HG02623 (cell line): ENCODE measurements around the gene PPFIBP1.
"Not testable (repeated sequence)": the region's sequence is repeated elsewhere in the genome, so short reads cannot be mapped to it uniquely, and the experiment has no call there.

Experiments used
- ATAC-seq: cut with Tn5 transposase; IDR thresholded peaks from one replicate; pipeline ENCODE4 v1.9.1; 2021; ENCODE audit warnings: moderate library complexity; ENCODE audit not compliant: unreplicated experiment

Gene PPFIBP1

GRCh38 chr12:27561535-27562350 is 37.7 kb downstream of the PPFIBP1 start:
- no peak for ATAC-seq

- ATAC-seq = no peak
Observed at GRCh38 chr12:27564612-27565213, 40.7 kb downstream of the PPFIBP1 start.

- ATAC-seq = no peak
Observed at GRCh38 chr12:27566159-27566558, 42.2 kb downstream of the PPFIBP1 start.

GRCh38 chr12:27566626-27567025 is 42.6 kb downstream of the PPFIBP1 start:
- ATAC-seq = no peak

- no peak for ATAC-seq
Observed at GRCh38 chr12:27571463-27571862, 47.5 kb downstream of the PPFIBP1 start.

- no peak for ATAC-seq
Observed at GRCh38 chr12:27572486-27573255, 48.7 kb downstream of the PPFIBP1 start.

GRCh38 chr12:27573972-27574371 is 50.0 kb downstream of the PPFIBP1 start:
- no peak for ATAC-seq

- ATAC-seq = no peak
Observed at GRCh38 chr12:27575090-27575761, 51.2 kb downstream of the PPFIBP1 start.

- no peak for ATAC-seq
Observed at GRCh38 chr12:27575762-27576118, 51.7 kb downstream of the PPFIBP1 start.

GRCh38 chr12:27576667-27577347 is 52.8 kb downstream of the PPFIBP1 start:
- ATAC-seq = peak; percentile 47

GRCh38 chr12:27577688-27578087 is 53.7 kb downstream of the PPFIBP1 start:
- no peak for ATAC-seq

- ATAC-seq = no peak
Observed at GRCh38 chr12:27578689-27579372, 54.8 kb downstream of the PPFIBP1 start.

- ATAC-seq = no peak
Observed at GRCh38 chr12:27580561-27581330, 56.7 kb downstream of the PPFIBP1 start.

- ATAC-seq = not testable (repeated sequence)
Observed at GRCh38 chr12:27581331-27581671, 57.3 kb downstream of the PPFIBP1 start.

- not testable (repeated sequence) for ATAC-seq
Observed at GRCh38 chr12:27581833-27582232, 57.8 kb downstream of the PPFIBP1 start.

GRCh38 chr12:27582445-27582844 is 58.4 kb downstream of the PPFIBP1 start:
- ATAC-seq = not testable (repeated sequence)

GRCh38 chr12:27583057-27583797 is 59.2 kb downstream of the PPFIBP1 start:
- ATAC-seq = no peak

GRCh38 chr12:27583981-27584380 is 60.0 kb downstream of the PPFIBP1 start:
- ATAC-seq = no peak
